Glutamatergic neuron (in vitro differentiated cells): ENCODE measurements around the gene FHOD3. TPM values are rescaled to one million over a fixed set of nuclear protein-coding genes. Genes with fewer than 3 reads are reported as not detected.

ENCODE experiments used
- DNase-seq: peaks from one replicate; pipeline ENCODE4 v3.0.0; 2022
- H3K27ac Mint-ChIP-seq: one replicate; pipeline ENCODE4 v1.8.0; 2020; ENCODE audit warnings: mild to moderate bottlenecking, mixed read lengths, inconsistent platforms; ENCODE audit not compliant: unreplicated experiment
- H3K27me3 Mint-ChIP-seq: one replicate; pipeline ENCODE4 v1.8.0; 2020; ENCODE audit warnings: mild to moderate bottlenecking, moderate library complexity, mixed read lengths, inconsistent platforms; ENCODE audit not compliant: unreplicated experiment
- H3K36me3 Mint-ChIP-seq: one replicate; pipeline ENCODE4 v1.8.0; 2020; ENCODE audit warnings: mild to moderate bottlenecking, mixed read lengths, inconsistent platforms; ENCODE audit not compliant: unreplicated experiment
- H3K4me1 Mint-ChIP-seq: one replicate; pipeline ENCODE4 v1.8.0; 2020; ENCODE audit warnings: mild to moderate bottlenecking, low read depth, mixed read lengths, inconsistent platforms; ENCODE audit not compliant: unreplicated experiment
- H3K4me3 Mint-ChIP-seq: one replicate; pipeline ENCODE4 v1.8.0; 2020; ENCODE audit warnings: mild to moderate bottlenecking, mixed read lengths, inconsistent platforms; ENCODE audit not compliant: unreplicated experiment
- H3K9me3 Mint-ChIP-seq: one replicate; pipeline ENCODE4 v1.8.0; 2020; ENCODE audit warnings: mild to moderate bottlenecking, moderate library complexity, mixed read lengths, inconsistent platforms; ENCODE audit not compliant: unreplicated experiment
- total RNA-seq: library from RNA; stranded (reverse); fragmentation: NEBNext Ultra II Directional; extraction: Animal tissue kit (Norgen Biotek cat#: 25700); gene quantifications from one replicate; pipeline ENCODE4 v1.2.1, GENCODE V29; 2021; ENCODE audit not compliant: unreplicated experiment
- TF ChIP-seq, protein P1 (sequence below): fragments of 200-600 bp; sonication (generic); IDR thresholded peaks from one replicate; pipeline ENCODE4 v1.5.0; 2021; ENCODE audit not compliant: partially characterized antibody, unreplicated experiment

Gene FHOD3
- total RNA-seq, 1 donor from 2014 or later = 21.2 TPM

DNA sequence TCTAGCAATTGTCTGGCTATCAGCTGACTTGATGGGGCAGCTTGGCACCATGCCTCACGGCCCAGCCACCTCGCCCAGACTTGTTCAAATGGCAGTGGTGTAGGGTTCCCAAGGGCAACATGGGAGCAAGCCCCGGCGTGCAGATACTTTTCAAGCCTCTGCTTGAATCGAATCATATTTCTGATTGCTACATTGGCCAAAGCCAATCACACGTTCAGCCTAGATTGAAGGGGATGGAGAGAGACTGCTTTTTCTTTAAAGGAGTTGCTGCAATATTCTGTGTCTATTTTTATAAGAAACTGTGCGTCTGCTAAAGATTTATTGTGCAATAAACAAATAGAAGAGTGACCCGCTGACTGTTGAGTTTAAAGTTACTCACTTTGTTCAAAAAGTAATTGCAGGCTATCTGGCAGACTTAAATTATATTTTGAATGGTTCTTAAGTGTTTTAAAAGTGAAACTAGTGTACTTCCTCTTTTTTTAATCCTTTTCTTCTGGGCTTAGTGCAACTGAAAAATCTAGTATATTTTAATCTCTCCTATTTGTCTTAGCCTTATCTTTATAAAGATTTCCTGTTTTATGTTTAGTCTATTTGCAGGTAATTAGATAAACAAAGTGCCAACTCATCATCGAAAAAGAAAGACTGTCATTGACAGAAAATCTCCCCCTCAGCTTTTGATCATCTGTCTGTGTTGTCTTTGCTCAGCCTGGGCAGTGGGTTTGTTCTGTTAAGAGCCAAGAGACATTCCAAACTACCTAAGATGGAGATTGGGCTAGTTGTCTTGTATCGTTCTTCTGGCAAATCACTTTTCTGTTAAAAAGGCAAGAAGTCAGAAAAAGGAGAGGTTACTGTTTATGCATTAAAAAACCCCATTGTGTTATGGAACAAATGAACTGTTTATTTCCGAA, 375.2 kb downstream of the FHOD3 start:
- H3K4me1 Mint-ChIP-seq = no peaks in the 10 kb centered on the region
- no peak overlapping the region for H3K4me3 Mint-ChIP-seq
- peaks cover 4% of the 10 kb centered on the region for H3K9me3 Mint-ChIP-seq
- no peaks in the 10 kb centered on the region for H3K27me3 Mint-ChIP-seq
- no peak overlapping the region for H3K27ac Mint-ChIP-seq
- H3K36me3 Mint-ChIP-seq = peaks cover 10% of the 10 kb centered on the region
- no peak for DNase-seq
- TF ChIP-seq, protein P1, sequence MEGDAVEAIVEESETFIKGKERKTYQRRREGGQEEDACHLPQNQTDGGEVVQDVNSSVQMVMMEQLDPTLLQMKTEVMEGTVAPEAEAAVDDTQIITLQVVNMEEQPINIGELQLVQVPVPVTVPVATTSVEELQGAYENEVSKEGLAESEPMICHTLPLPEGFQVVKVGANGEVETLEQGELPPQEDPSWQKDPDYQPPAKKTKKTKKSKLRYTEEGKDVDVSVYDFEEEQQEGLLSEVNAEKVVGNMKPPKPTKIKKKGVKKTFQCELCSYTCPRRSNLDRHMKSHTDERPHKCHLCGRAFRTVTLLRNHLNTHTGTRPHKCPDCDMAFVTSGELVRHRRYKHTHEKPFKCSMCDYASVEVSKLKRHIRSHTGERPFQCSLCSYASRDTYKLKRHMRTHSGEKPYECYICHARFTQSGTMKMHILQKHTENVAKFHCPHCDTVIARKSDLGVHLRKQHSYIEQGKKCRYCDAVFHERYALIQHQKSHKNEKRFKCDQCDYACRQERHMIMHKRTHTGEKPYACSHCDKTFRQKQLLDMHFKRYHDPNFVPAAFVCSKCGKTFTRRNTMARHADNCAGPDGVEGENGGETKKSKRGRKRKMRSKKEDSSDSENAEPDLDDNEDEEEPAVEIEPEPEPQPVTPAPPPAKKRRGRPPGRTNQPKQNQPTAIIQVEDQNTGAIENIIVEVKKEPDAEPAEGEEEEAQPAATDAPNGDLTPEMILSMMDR = no peak

DNA sequence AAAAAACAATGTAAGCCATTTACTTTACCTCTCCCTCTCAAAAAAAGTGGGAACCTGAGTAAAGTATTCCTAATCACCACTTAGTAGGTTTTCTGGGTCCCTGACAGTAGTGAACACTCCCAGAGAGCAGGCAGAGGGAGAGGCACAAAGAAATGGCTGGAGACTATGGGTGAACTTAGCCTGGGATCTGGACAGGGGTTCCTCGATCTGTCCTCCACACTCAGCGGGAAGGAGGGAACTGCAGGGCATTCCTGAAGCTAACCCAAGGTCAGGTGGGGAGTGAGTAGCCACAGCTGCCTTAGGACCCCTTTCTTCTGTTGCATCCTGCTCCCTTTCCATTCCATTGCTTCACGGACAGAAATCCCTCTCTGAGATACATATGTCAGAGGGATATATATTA, 375.9 kb downstream of the FHOD3 start:
- no peak overlapping the region for H3K27ac Mint-ChIP-seq
- H3K4me1 Mint-ChIP-seq = no peaks in the 10 kb centered on the region
- no peak for DNase-seq
- TF ChIP-seq, protein P1 = no peak
- H3K9me3 Mint-ChIP-seq = peaks cover 4% of the 10 kb centered on the region
- H3K4me3 Mint-ChIP-seq = no peak overlapping the region
- H3K36me3 Mint-ChIP-seq = peaks cover 10% of the 10 kb centered on the region
- no peaks in the 10 kb centered on the region for H3K27me3 Mint-ChIP-seq

DNA sequence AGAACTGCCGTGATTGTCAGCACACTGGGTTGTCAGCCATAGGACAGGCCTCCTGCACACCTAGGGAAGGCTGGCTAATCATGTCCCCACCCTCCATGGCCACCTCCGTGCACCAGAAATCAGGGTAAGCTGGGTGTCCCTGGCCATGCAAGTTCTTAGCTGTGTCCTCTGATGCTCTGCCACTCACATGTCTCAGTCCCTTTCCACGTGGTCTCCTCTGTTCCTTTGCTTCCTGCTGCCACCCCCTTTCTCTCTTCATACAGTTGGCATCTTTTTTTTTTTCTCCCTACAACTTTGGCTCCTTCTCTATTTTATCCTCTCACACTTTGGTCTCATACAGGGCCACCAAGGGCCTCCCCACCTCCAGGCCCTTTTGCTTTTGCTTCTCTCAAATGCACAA, 377.6 kb downstream of the FHOD3 start:
- TF ChIP-seq, protein P1 = no peak
- Mint-ChIP-seq H3K27me3 (no peaks in the 10 kb centered on the region), H3K36me3 (peaks cover 10% of the 10 kb centered on the region), H3K9me3 (peaks cover 4% of the 10 kb centered on the region), H3K27ac (no peak overlapping the region), H3K4me3 (no peak overlapping the region), H3K4me1 (no peaks in the 10 kb centered on the region)
- no peak for DNase-seq

DNA sequence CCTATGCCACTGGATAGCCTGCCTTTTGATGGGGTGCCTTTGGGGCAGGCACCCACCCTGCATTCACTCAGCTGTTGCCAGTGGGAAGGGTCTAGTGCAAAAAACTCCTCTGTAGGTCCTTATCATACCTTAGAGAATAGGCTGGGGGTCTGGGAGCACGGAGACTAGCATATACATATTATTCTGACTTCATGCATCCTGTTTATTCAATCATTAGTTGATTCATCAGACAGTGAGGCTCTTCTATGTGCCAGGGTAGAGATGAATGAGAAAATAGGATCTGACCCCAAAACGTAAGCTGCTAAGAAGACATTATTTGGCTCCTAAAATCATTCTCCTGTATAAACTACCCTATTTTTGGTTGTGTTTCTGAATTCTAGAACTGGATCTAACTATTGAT, 378.0 kb downstream of the FHOD3 start:
- H3K27ac Mint-ChIP-seq = no peak overlapping the region
- H3K36me3 Mint-ChIP-seq = peaks cover 10% of the 10 kb centered on the region
- no peaks in the 10 kb centered on the region for H3K27me3 Mint-ChIP-seq
- H3K4me1 Mint-ChIP-seq = no peaks in the 10 kb centered on the region
- TF ChIP-seq, protein P1 = no peak
- H3K4me3 Mint-ChIP-seq = no peak overlapping the region
- DNase-seq = no peak
- H3K9me3 Mint-ChIP-seq = peaks cover 4% of the 10 kb centered on the region

DNA sequence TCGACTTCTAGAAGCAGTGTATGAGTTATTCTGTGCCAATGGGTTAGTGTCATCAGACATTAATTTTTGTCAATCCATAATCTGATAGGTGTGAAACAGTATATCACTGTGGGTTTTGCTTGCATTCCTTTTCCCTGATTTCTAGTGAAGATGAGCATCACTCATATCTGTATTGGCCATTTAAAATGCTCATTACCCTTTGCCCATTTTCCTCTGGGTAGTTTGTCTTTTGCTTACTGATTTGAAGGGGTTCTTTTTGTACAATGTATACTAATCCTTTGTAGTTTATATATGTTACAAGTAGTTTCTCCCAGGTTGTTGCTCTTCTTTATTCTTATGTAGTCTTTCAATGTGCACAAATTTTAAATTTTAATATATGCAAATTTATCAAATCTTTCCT, 379.1 kb downstream of the FHOD3 start:
- H3K36me3 Mint-ChIP-seq = peaks cover 10% of the 10 kb centered on the region
- TF ChIP-seq, protein P1 = no peak
- DNase-seq = no peak
- H3K27ac Mint-ChIP-seq = no peak overlapping the region
- no peak overlapping the region for H3K4me3 Mint-ChIP-seq
- H3K9me3 Mint-ChIP-seq = peaks cover 4% of the 10 kb centered on the region
- H3K4me1 Mint-ChIP-seq = peaks cover 3% of the 10 kb centered on the region
- no peaks in the 10 kb centered on the region for H3K27me3 Mint-ChIP-seq
